ENCODE data around the gene FBXO44. TPM values are rescaled to one million over a fixed set of nuclear protein-coding genes. Genes with fewer than 3 reads are reported as not detected.

FBXO44 gene
- polyA plus RNA-seq, 1 donor from 2014 or later, result 119 TPM

- Histone ChIP-seq H3F3A (ENCODE audit: insufficient read depth, low read length, poor library complexity, severe bottlenecking) (no peaks in the 10 kb centered on the region), H2AFZ (ENCODE audit: low read depth, low read length) (no peak overlapping the region), H3K4me2 (ENCODE audit: low read length) (no peak overlapping the region), H3K27me3 (ENCODE audit: insufficient read depth, low read depth, low read length) (no peaks in the 10 kb centered on the region), H3K9ac (ENCODE audit: low read length) (no peak overlapping the region), H3K79me2 (replicated peaks; ENCODE audit: insufficient read depth, low read length) (no peaks in the 10 kb centered on the region), H3K9me3 (ENCODE audit: low read length) (no peaks in the 10 kb centered on the region), H3K36me3 (ENCODE audit: insufficient read depth, low read length) (no peaks in the 10 kb centered on the region), H3K4me3 (ENCODE audit: low read length) (no peak overlapping the region), H3K27ac (ENCODE audit: low read length) (no peak overlapping the region), H4K20me1 (ENCODE audit: insufficient read depth) (no peaks in the 10 kb centered on the region), H3K9me2 (ENCODE audit: insufficient read depth, low read length) (no peaks in the 10 kb centered on the region)
- TF ChIP-seq EP300 (conservative IDR thresholded peaks at IDR 0.05; ENCODE audit: poor library complexity, severe bottlenecking), result no peak
- TF ChIP-seq POLR2AphosphoS5 (IDR thresholded peaks at IDR 0.05), result no peak
- TF ChIP-seq EZH2 (IDR thresholded peaks at IDR 0.05; ENCODE audit: borderline replicate concordance, insufficient read depth, low read length, poor library complexity, severe bottlenecking), result no peak
- no peak for TF ChIP-seq REST (IDR thresholded peaks at IDR 0.05; ENCODE audit: borderline replicate concordance)
- no peak for TF ChIP-seq TAF1 (IDR thresholded peaks at IDR 0.05; ENCODE audit: low read depth)
- TF ChIP-seq RAD21 (conservative IDR thresholded peaks at IDR 0.05), result no peak
- no peak for TF ChIP-seq CTCF (IDR thresholded peaks at IDR 0.05; ENCODE audit: poor library complexity, severe bottlenecking)
- no peak for TF ChIP-seq MXI1 (conservative IDR thresholded peaks at IDR 0.05; ENCODE audit: poor library complexity, severe bottlenecking)
- no peak for TF ChIP-seq SMC3 (conservative IDR thresholded peaks at IDR 0.05; ENCODE audit: poor library complexity)
These were observed 9.4 kb upstream of the FBXO44 start for GRCh38 chr1:11645270-11645669.

GRCh38 chr1:11645670-11646265 lies 8.9 kb upstream of the FBXO44 start:
- no peaks in the 10 kb centered on the region for H3F3A ChIP-seq (ENCODE audit: insufficient read depth, low read length, poor library complexity, severe bottlenecking)
- no peak overlapping the region for H3K4me3 ChIP-seq (ENCODE audit: low read length)
- no peak overlapping the region for H2AFZ ChIP-seq (ENCODE audit: low read depth, low read length)
- no peak overlapping the region for H3K4me2 ChIP-seq (ENCODE audit: low read length)
- no peaks in the 10 kb centered on the region for H3K36me3 ChIP-seq (ENCODE audit: insufficient read depth, low read length)
- H3K79me2 ChIP-seq (replicated peaks; ENCODE audit: insufficient read depth, low read length), result no peaks in the 10 kb centered on the region
- no peak overlapping the region for H3K9ac ChIP-seq (ENCODE audit: low read length)
- no peaks in the 10 kb centered on the region for H3K9me2 ChIP-seq (ENCODE audit: insufficient read depth, low read length)
- H4K20me1 ChIP-seq (ENCODE audit: insufficient read depth), result no peaks in the 10 kb centered on the region
- no peak overlapping the region for H3K27ac ChIP-seq (ENCODE audit: low read length)
- no peaks in the 10 kb centered on the region for H3K9me3 ChIP-seq (ENCODE audit: low read length)
- no peak for TF ChIP-seq MXI1 (conservative IDR thresholded peaks at IDR 0.05; ENCODE audit: poor library complexity, severe bottlenecking)
- TF ChIP-seq RAD21 (conservative IDR thresholded peaks at IDR 0.05), result peak; percentile 81
- peak; percentile 78 for TF ChIP-seq CTCF (IDR thresholded peaks at IDR 0.05; ENCODE audit: poor library complexity, severe bottlenecking)
- peak; percentile 80 for TF ChIP-seq SMC3 (conservative IDR thresholded peaks at IDR 0.05; ENCODE audit: poor library complexity)
- TF ChIP-seq EP300 (conservative IDR thresholded peaks at IDR 0.05; ENCODE audit: poor library complexity, severe bottlenecking), result no peak
- TF ChIP-seq TAF1 (IDR thresholded peaks at IDR 0.05; ENCODE audit: low read depth), result no peak
- no peaks in the 10 kb centered on the region for H3K27me3 ChIP-seq (ENCODE audit: insufficient read depth, low read depth, low read length)
